ENCODE measurements around the gene LHFPL3.
A peak's percentile ranks its signal among the peaks of the same experiment; 100 is the strongest.

Gene LHFPL3

GRCh38 chr7:104850374-104850773 lies 522.0 kb downstream of the LHFPL3 start:
- no peak overlapping the region for H3K4me3 ChIP-seq (ENCODE audit: low read depth, low read length)
- no peak for DNase-seq (ENCODE audit: low read depth)
- TF ChIP-seq, protein P1, sequence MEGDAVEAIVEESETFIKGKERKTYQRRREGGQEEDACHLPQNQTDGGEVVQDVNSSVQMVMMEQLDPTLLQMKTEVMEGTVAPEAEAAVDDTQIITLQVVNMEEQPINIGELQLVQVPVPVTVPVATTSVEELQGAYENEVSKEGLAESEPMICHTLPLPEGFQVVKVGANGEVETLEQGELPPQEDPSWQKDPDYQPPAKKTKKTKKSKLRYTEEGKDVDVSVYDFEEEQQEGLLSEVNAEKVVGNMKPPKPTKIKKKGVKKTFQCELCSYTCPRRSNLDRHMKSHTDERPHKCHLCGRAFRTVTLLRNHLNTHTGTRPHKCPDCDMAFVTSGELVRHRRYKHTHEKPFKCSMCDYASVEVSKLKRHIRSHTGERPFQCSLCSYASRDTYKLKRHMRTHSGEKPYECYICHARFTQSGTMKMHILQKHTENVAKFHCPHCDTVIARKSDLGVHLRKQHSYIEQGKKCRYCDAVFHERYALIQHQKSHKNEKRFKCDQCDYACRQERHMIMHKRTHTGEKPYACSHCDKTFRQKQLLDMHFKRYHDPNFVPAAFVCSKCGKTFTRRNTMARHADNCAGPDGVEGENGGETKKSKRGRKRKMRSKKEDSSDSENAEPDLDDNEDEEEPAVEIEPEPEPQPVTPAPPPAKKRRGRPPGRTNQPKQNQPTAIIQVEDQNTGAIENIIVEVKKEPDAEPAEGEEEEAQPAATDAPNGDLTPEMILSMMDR (IDR thresholded peaks at IDR 0.05; ENCODE audit: control insufficient read depth, extremely low read depth, insufficient read depth), result no peak

DNA sequence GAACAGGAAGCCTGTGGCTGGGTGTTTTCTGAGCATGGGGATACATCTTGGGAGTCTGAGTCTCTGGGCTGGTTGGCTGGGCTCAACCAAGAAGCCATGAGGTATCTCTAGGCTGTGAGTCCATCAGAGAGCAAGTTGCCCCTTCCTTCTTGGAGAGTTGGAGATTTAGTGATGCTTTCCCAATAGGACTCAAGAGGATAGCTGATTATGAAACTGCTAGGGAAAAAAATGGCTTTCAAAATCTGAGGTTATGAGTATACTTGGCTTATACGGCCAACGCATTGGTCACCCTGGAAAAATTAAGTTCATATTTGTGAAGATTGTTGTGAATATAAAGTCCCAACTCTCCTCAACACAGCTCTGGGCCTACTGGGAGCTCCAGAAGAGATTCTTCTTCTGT lies 522.9 kb downstream of the LHFPL3 start:
- H3K4me3 ChIP-seq (ENCODE audit: low read depth, low read length), result no peak overlapping the region
- no peak for DNase-seq (ENCODE audit: low read depth)
- TF ChIP-seq, protein P1 (IDR thresholded peaks at IDR 0.05; ENCODE audit: control insufficient read depth, extremely low read depth, insufficient read depth), result no peak

- peak; percentile 6 for DNase-seq (ENCODE audit: low read depth)
These were observed 524.0 kb downstream of the LHFPL3 start for GRCh38 chr7:104852386-104852785.

GRCh38 chr7:104855861-104856260 lies 527.5 kb downstream of the LHFPL3 start:
- TF ChIP-seq, protein P1 (IDR thresholded peaks at IDR 0.05; ENCODE audit: control insufficient read depth, extremely low read depth, insufficient read depth), result no peak
- no peak for DNase-seq (ENCODE audit: low read depth)
- no peak overlapping the region for H3K4me3 ChIP-seq (ENCODE audit: low read depth, low read length)

More at GRCh38 chr7:104852386-104852785, 524.0 kb downstream of the LHFPL3 start:
- TF ChIP-seq, protein P1 (IDR thresholded peaks at IDR 0.05; ENCODE audit: control insufficient read depth, extremely low read depth, insufficient read depth), result no peak
- H3K4me3 ChIP-seq (ENCODE audit: low read depth, low read length), result no peak overlapping the region

GRCh38 chr7:104857458-104858425 lies 529.3 kb downstream of the LHFPL3 start:
- H3K4me3 ChIP-seq (ENCODE audit: low read depth, low read length), result no peak overlapping the region
- TF ChIP-seq, protein P1 (IDR thresholded peaks at IDR 0.05; ENCODE audit: control insufficient read depth, extremely low read depth, insufficient read depth), result no peak
- no peak for DNase-seq (ENCODE audit: low read depth)

- no peak for DNase-seq (ENCODE audit: low read depth)
- H3K4me3 ChIP-seq (ENCODE audit: low read depth, low read length), result no peak overlapping the region
- TF ChIP-seq, protein P1 (IDR thresholded peaks at IDR 0.05; ENCODE audit: control insufficient read depth, extremely low read depth, insufficient read depth), result no peak
These were observed 531.5 kb downstream of the LHFPL3 start for GRCh38 chr7:104859754-104860426.
